Panc1 (cell line): ENCODE data around the gene EPN1. TPM values are rescaled to one million over a fixed set of nuclear protein-coding genes. Genes with fewer than 3 reads are reported as not detected.

Experiments
- ATAC-seq: fragments of 200-7000 bp; cut with Tn5 transposase; 2 replicates; pipeline ENCODE4 v1.9.1; 2020; ENCODE audit warnings: mild to moderate bottlenecking, moderate library complexity
- BruUV-seq: library from RNA; stranded (reverse); fragments of 400-500 nt; replicated peaks from 2 replicates; lab custom pipeline; 2021; lab: Mats Ljungman, UMichigan
- CTCF ChIA-PET: fragments of 300-600 bp; sonication (Branson Sonifier 250); formaldehyde crosslinking; loops from one replicate; lab custom pipeline; 2022; ENCODE audit warnings: antibody characterized with exemption; lab: Charles Lee
- POLR2A ChIA-PET: fragments of 300-600 bp; sonication (Branson Sonifier 250); formaldehyde crosslinking; loops from one replicate; lab custom pipeline; 2022; ENCODE audit warnings: antibody characterized with exemption; lab: Charles Lee
- DNase-seq: peaks from one replicate; pipeline ENCODE4 v3.0.0-alpha.2; 2010; ENCODE audit warnings: low read depth, low spot score
- H3K27ac ChIP-seq: 2 replicates; pipeline ENCODE4 v1.5.1; 2011; ENCODE audit warnings: mild to moderate bottlenecking, low read length, inconsistent platforms
- H3K27me3 ChIP-seq: fragments of 200-500 bp; sonication (Bioruptor generic); 2 replicates; pipeline ENCODE4 v1.6.0; 2014; ENCODE audit warnings: low read length, inconsistent platforms; ENCODE audit not compliant: control insufficient read depth, insufficient read depth
- H3K36me3 ChIP-seq: fragments of 200-500 bp; sonication (Bioruptor generic); 2 replicates; pipeline ENCODE4 v1.5.1; 2014; ENCODE audit warnings: inconsistent platforms, mild to moderate bottlenecking, low read length, moderate library complexity; ENCODE audit not compliant: control insufficient read depth, insufficient read depth
- H3K4me1 ChIP-seq: 2 replicates; pipeline ENCODE4 v1.5.1; 2011; ENCODE audit warnings: inconsistent platforms, mild to moderate bottlenecking, low read length, moderate library complexity; ENCODE audit not compliant: control insufficient read depth, insufficient read depth
- H3K4me3 ChIP-seq, 2 experiments: 2 replicates each; pipeline ENCODE4 v1.5.1; 2011 to 2012; ENCODE audit warnings: low read depth in 2 of 2, low read length in 2 of 2, mild to moderate bottlenecking in 2 of 2, inconsistent platforms in 1 of 2, moderate library complexity in 1 of 2
- H3K9me3 ChIP-seq: fragments of 200-500 bp; sonication (Bioruptor generic); 2 replicates; pipeline ENCODE4 v1.5.1; 2014; ENCODE audit warnings: low read depth, mild to moderate bottlenecking, inconsistent platforms, low read length, moderate library complexity; ENCODE audit not compliant: control insufficient read depth, insufficient read depth
- POLR2AphosphoS5 ChIP-seq: IDR thresholded peaks from 2 replicates; pipeline ENCODE4 v1.6.1; 2012; ENCODE audit warnings: mild to moderate bottlenecking, low read depth, low read length, moderate library complexity
- SIN3A ChIP-seq: IDR thresholded peaks from 2 replicates; pipeline ENCODE4 v1.6.1; 2012; ENCODE audit warnings: low read depth, mild to moderate bottlenecking, low read length, moderate library complexity, borderline replicate concordance; ENCODE audit not compliant: insufficient read depth
- TCF7L2 ChIP-seq: IDR thresholded peaks from 2 replicates; pipeline ENCODE4 v1.6.1; 2011; ENCODE audit warnings: mild to moderate bottlenecking, low read depth, low read length, inconsistent platforms
- in situ Hi-C: cut with HindIII; loops from 2 replicates; pipeline ENCODE4 v1.10.0; 2016; ENCODE audit warnings: low sequenced_read_pairs, low pct_unique_long_range_greater_than_20kb
- intact Hi-C: fragments of 100-400 bp; cut with micrococcal nuclease; formaldehyde crosslinking; loops from one replicate; pipeline ENCODE4 v1.10.0; 2022; ENCODE audit not compliant: unreplicated experiment
- total RNA-seq: library from RNA; stranded (reverse); gene quantifications from one replicate; pipeline ENCODE4 v1.2.1, GENCODE V29; 2021; ENCODE audit not compliant: unreplicated experiment
- TF ChIP-seq, protein P1 (sequence below), 2 experiments: IDR thresholded peaks; 2 replicates each; pipeline ENCODE4 v1.6.1; 2011 to 2012; ENCODE audit warnings: low read depth in 2 of 2, control low read depth in 1 of 2, low read length in 1 of 2, mild to moderate bottlenecking in 1 of 2, moderate library complexity in 1 of 2; ENCODE audit not compliant: insufficient read depth in 1 of 2
- TF ChIP-seq, protein P2 (sequence below): fragments of 450-650 bp; IDR thresholded peaks from 2 replicates; pipeline ENCODE4 v1.5.1; 2017; ENCODE audit warnings: mild to moderate bottlenecking

EPN1 gene
- total RNA-seq, 1 experiment from 2014 or later = 361 TPM

DNA sequence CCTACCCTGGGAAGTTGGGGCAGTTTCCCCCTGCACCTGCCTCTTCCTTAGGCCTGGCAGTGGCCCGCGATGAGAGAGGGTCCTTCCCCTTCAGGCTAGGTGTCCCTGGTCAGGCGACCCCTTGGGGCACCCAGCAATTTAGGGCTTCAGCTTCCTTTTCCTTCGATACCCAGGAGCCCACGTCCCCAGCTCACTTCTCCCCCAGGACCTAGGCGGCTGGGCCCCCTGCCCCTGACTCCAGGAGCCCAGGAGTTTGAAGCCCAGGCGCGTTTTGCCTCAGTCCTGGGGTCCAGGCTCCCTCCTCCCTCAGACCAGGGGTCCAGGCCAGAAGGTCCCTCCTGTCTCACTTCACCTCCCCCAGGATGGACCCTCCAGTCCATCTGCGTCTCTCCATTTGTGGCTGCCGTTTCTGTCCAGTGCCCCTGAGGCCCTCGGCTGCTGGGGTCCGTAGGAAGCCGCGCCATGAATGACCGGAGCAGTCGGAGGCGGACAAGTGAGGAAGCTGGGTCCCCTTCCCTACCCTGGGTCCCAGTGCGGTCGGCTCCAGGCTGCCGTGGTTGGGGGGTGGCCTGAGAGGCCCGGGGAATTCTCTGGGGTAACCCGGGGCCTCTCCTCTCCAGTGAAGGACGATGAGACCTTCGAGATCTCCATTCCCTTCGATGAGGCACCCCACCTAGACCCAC, 26.3 kb upstream of the EPN1 start:
- peak; percentile 19; the same call in 1 of the 2 replicates for ATAC-seq
- H3K36me3 ChIP-seq = peaks cover 16% of the 10 kb centered on the region
- BruUV-seq = no TSS peak
- DNase-seq = no peak
- CTCF ChIA-PET = interaction anchor here (0.6 kb wide), 1 partner anchor 659 kb away, joined by 4 read pairs; no protein-coding TSS in a partner anchor
- peak overlapping the region; percentile 94 for H3K27ac ChIP-seq
- in situ Hi-C loops = no loop called here
- TF ChIP-seq, protein P1, sequence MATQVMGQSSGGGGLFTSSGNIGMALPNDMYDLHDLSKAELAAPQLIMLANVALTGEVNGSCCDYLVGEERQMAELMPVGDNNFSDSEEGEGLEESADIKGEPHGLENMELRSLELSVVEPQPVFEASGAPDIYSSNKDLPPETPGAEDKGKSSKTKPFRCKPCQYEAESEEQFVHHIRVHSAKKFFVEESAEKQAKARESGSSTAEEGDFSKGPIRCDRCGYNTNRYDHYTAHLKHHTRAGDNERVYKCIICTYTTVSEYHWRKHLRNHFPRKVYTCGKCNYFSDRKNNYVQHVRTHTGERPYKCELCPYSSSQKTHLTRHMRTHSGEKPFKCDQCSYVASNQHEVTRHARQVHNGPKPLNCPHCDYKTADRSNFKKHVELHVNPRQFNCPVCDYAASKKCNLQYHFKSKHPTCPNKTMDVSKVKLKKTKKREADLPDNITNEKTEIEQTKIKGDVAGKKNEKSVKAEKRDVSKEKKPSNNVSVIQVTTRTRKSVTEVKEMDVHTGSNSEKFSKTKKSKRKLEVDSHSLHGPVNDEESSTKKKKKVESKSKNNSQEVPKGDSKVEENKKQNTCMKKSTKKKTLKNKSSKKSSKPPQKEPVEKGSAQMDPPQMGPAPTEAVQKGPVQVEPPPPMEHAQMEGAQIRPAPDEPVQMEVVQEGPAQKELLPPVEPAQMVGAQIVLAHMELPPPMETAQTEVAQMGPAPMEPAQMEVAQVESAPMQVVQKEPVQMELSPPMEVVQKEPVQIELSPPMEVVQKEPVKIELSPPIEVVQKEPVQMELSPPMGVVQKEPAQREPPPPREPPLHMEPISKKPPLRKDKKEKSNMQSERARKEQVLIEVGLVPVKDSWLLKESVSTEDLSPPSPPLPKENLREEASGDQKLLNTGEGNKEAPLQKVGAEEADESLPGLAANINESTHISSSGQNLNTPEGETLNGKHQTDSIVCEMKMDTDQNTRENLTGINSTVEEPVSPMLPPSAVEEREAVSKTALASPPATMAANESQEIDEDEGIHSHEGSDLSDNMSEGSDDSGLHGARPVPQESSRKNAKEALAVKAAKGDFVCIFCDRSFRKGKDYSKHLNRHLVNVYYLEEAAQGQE (IDR thresholded peaks at IDR 0.05; ENCODE audit: insufficient read depth in 1 of 2, low read depth in 2 of 2, low read length in 1 of 2) = no peak
- TF ChIP-seq SIN3A = no peak
- TF ChIP-seq, protein P2, sequence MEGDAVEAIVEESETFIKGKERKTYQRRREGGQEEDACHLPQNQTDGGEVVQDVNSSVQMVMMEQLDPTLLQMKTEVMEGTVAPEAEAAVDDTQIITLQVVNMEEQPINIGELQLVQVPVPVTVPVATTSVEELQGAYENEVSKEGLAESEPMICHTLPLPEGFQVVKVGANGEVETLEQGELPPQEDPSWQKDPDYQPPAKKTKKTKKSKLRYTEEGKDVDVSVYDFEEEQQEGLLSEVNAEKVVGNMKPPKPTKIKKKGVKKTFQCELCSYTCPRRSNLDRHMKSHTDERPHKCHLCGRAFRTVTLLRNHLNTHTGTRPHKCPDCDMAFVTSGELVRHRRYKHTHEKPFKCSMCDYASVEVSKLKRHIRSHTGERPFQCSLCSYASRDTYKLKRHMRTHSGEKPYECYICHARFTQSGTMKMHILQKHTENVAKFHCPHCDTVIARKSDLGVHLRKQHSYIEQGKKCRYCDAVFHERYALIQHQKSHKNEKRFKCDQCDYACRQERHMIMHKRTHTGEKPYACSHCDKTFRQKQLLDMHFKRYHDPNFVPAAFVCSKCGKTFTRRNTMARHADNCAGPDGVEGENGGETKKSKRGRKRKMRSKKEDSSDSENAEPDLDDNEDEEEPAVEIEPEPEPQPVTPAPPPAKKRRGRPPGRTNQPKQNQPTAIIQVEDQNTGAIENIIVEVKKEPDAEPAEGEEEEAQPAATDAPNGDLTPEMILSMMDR = no peak
- TF ChIP-seq POLR2AphosphoS5 = no peak
- TF ChIP-seq TCF7L2 = no peak
- peak overlapping the region; percentile 70 to 78 for H3K4me3 ChIP-seq
- H3K9me3 ChIP-seq = no peaks in the 10 kb centered on the region
- POLR2A ChIA-PET = no interaction called here
- H3K4me1 ChIP-seq = peaks cover 36% of the 10 kb centered on the region
- intact Hi-C loops = no loop called here
- H3K27me3 ChIP-seq = no peaks in the 10 kb centered on the region

DNA sequence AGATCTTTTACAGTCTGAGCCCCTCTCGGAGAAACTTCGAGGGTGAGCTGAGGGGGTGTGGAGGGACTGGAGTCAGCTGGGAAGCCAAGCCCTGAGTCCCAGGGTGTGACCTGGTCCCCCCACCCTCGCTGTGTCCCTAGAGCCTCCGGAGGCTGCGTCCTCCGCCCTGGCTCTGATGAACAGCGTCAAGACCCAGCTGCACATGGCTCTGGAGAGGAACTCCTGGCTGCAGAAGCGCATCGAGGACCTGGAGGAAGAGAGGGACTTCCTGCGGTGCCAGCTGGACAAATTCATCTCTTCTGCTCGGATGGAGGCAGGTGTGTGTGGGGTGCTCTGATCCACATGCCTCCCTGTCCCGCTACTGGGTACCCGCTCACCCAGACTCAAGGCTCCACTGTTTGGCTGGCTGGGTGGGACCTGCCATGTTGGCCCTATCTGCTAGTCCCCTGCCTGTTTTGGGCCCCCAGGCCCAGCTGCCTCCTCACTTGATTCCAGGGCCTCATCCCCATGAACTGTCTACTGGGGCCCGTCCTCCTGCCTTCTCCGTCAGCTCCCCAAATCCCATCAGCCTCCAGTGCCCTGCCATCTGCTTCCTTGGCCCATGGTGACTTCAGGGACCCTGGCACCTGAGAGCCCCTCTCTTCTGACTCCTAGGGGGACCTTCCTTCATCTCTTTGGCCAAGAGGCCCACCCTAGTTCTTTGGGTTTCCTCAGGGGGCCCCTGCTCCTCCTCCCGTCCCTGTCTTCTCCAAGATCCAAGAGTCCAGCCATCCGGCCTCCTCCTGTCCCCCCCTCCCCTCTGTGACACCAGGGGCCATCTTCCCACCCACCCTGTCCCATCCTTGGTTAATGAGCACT, 25.5 kb upstream of the EPN1 start:
- DNase-seq = no peak
- in situ Hi-C loops = no loop called here
- POLR2A ChIA-PET = no interaction called here

More for the DNA sequence above, 25.5 kb upstream of the EPN1 start:
- intact Hi-C loops = no loop called here
- H3K4me1 ChIP-seq = peaks cover 33% of the 10 kb centered on the region
- no peaks in the 10 kb centered on the region for H3K9me3 ChIP-seq
- H3K36me3 ChIP-seq = peaks cover 10% of the 10 kb centered on the region
- ATAC-seq = no peak
- no TSS peak for BruUV-seq
- H3K27ac ChIP-seq = peak overlapping the region; percentile 94
- TF ChIP-seq SIN3A (no peak), TCF7L2 (no peak), POLR2AphosphoS5 (no peak)
- TF ChIP-seq, protein P2 = no peak
- TF ChIP-seq, protein P1 (IDR thresholded peaks at IDR 0.05; ENCODE audit: insufficient read depth in 1 of 2, low read depth in 2 of 2, low read length in 1 of 2) = no peak
- CTCF ChIA-PET = no interaction called here
- H3K27me3 ChIP-seq = no peaks in the 10 kb centered on the region
- H3K4me3 ChIP-seq = peak overlapping the region; percentile 70 to 78
